Loucy (cell line): ENCODE data around the gene GSK3B.

Experiments used
- H2AFZ ChIP-seq: fragments of 200-600 bp; sonication (generic); 2 replicates; pipeline ENCODE4 v1.6.0; 2016; ENCODE audit warnings: antibody characterized with exemption, mild to moderate bottlenecking, low read length, moderate library complexity
- H3F3A ChIP-seq: fragments of 200-600 bp; 2 replicates; pipeline ENCODE4 v1.6.0; 2016; ENCODE audit warnings: antibody characterized with exemption, low read depth, mild to moderate bottlenecking
- H3K27me3 ChIP-seq: fragments of 200-600 bp; sonication (generic); 2 replicates; pipeline ENCODE4 v1.6.1; 2014; ENCODE audit warnings: low read length, mild to moderate bottlenecking; ENCODE audit not compliant: insufficient read depth, poor library complexity, severe bottlenecking
- H3K36me3 ChIP-seq: fragments of 200-600 bp; sonication (generic); 2 replicates; pipeline ENCODE4 v1.6.1; 2016; ENCODE audit warnings: low read length; ENCODE audit not compliant: insufficient read depth
- H3K4me1 ChIP-seq: fragments of 200-600 bp; sonication (generic); 2 replicates; pipeline ENCODE4 v1.5.1; 2014; ENCODE audit warnings: low read length, mild to moderate bottlenecking; ENCODE audit not compliant: insufficient read depth, poor library complexity, severe bottlenecking
- H3K4me2 ChIP-seq: fragments of 200-600 bp; sonication (generic); 2 replicates; pipeline ENCODE4 v1.6.0; 2014; ENCODE audit warnings: antibody characterized with exemption, low read length, low read depth, mild to moderate bottlenecking; ENCODE audit not compliant: poor library complexity, severe bottlenecking
- H3K4me3 ChIP-seq: fragments of 200-600 bp; sonication (generic); 2 replicates; pipeline ENCODE4 v1.5.1; 2014; ENCODE audit warnings: low read length, mild to moderate bottlenecking, mixed read lengths; ENCODE audit not compliant: poor library complexity, severe bottlenecking
- H3K79me2 ChIP-seq: fragments of 200-600 bp; sonication (generic); 2 replicates; pipeline ENCODE4 v1.6.1; 2014; ENCODE audit warnings: low read length; ENCODE audit not compliant: insufficient read depth
- H3K9ac ChIP-seq: fragments of 200-600 bp; sonication (generic); 2 replicates; pipeline ENCODE4 v1.6.0; 2014; ENCODE audit warnings: mild to moderate bottlenecking, low read depth, low read length, moderate library complexity; ENCODE audit not compliant: poor library complexity, severe bottlenecking
- H3K9me2 ChIP-seq: fragments of 200-600 bp; sonication (generic); replicated peaks from 2 replicates; pipeline ENCODE4 v1.6.1; 2016; ENCODE audit warnings: low read depth, low read length, mixed read lengths
- H3K9me3 ChIP-seq: fragments of 200-600 bp; sonication (generic); 2 replicates; pipeline ENCODE4 v1.6.1; 2014; ENCODE audit warnings: mild to moderate bottlenecking, antibody characterized with exemption, low read length, low read depth; ENCODE audit not compliant: insufficient read depth
- H4K20me1 ChIP-seq: fragments of 200-600 bp; sonication (generic); 2 replicates; pipeline ENCODE4 v1.6.0; 2014; ENCODE audit warnings: antibody characterized with exemption, low read length, mild to moderate bottlenecking; ENCODE audit not compliant: insufficient read depth, poor library complexity, severe bottlenecking
- CTCF ChIP-seq: fragments of 200-600 bp; sonication (generic); conservative IDR thresholded peaks from 2 replicates; pipeline ENCODE4 v1.5.1; 2014; ENCODE audit warnings: mild to moderate bottlenecking, antibody characterized with exemption, low read length
- EZH2phosphoT487 ChIP-seq: fragments of 200-600 bp; IDR thresholded peaks from 2 replicates; pipeline ENCODE4 v1.6.1; 2018; ENCODE audit warnings: antibody characterized with exemption, mild to moderate bottlenecking, moderate library complexity, borderline replicate concordance

The GSK3B gene

GRCh38 chr3:119927190-119927589 is 167.1 kb downstream of the GSK3B start:
- TF ChIP-seq EZH2phosphoT487 = no peak
- no peak for TF ChIP-seq CTCF
- H3K9me2 ChIP-seq = no peaks in the 10 kb centered on the region
- H3K27me3 ChIP-seq = no peaks in the 10 kb centered on the region
- H2AFZ ChIP-seq = no peak overlapping the region
- 0 out of 2 replicates have a peak, but pooled peaks cover 4% of the 10 kb centered on the region for H3F3A ChIP-seq
- peaks cover 82% of the 10 kb centered on the region for H3K79me2 ChIP-seq
- H3K9me3 ChIP-seq = no peaks in the 10 kb centered on the region
- H3K9ac ChIP-seq = no peak overlapping the region
- peaks cover 79% of the 10 kb centered on the region for H4K20me1 ChIP-seq
- H3K36me3 ChIP-seq = peaks cover 10% of the 10 kb centered on the region; the same call in 1 of the 2 replicates
- no peak overlapping the region for H3K4me3 ChIP-seq
- no peaks in the 10 kb centered on the region for H3K4me1 ChIP-seq
- H3K4me2 ChIP-seq = no peak overlapping the region

GRCh38 chr3:119924111-119925094 is 169.8 kb downstream of the GSK3B start:
- peaks cover 30% of the 10 kb centered on the region for H3K36me3 ChIP-seq
- no peak for TF ChIP-seq EZH2phosphoT487
- TF ChIP-seq CTCF = no peak
- H4K20me1 ChIP-seq = peaks cover 76% of the 10 kb centered on the region
- H3K4me2 ChIP-seq = no peak overlapping the region
- H3K4me1 ChIP-seq = peaks cover 5% of the 10 kb centered on the region
- H3K79me2 ChIP-seq = peaks cover 74% of the 10 kb centered on the region
- no peak overlapping the region for H2AFZ ChIP-seq
- H3K4me3 ChIP-seq = no peak overlapping the region
- no peak overlapping the region for H3K9ac ChIP-seq
- H3F3A ChIP-seq = 0 out of 2 replicates have a peak, but pooled peaks cover 4% of the 10 kb centered on the region
- no peaks in the 10 kb centered on the region for H3K9me2 ChIP-seq
- peaks cover 7% of the 10 kb centered on the region; the same call in 1 of the 2 replicates for H3K9me3 ChIP-seq
- H3K27me3 ChIP-seq = no peaks in the 10 kb centered on the region

- H3F3A ChIP-seq = 0 out of 2 replicates have a peak, but pooled peaks cover 9% of the 10 kb centered on the region
- H3K9ac ChIP-seq = no peak overlapping the region
- no peak overlapping the region for H3K4me2 ChIP-seq
- peaks cover 51% of the 10 kb centered on the region for H3K79me2 ChIP-seq
- H3K9me2 ChIP-seq = no peaks in the 10 kb centered on the region
- H3K9me3 ChIP-seq = peaks cover 7% of the 10 kb centered on the region; the same call in 1 of the 2 replicates
- TF ChIP-seq EZH2phosphoT487 (no peak), CTCF (no peak; the same call in 1 of the 2 replicates)
- H3K36me3 ChIP-seq = peaks cover 51% of the 10 kb centered on the region
- no peak overlapping the region for H2AFZ ChIP-seq
- H3K27me3 ChIP-seq = no peaks in the 10 kb centered on the region
- H4K20me1 ChIP-seq = peaks cover 71% of the 10 kb centered on the region
- H3K4me1 ChIP-seq = peaks cover 14% of the 10 kb centered on the region
- no peak overlapping the region for H3K4me3 ChIP-seq
These were observed 175.0 kb downstream of the GSK3B start for GRCh38 chr3:119918992-119919933.
